Right atrium auricular region (tissue), 2 donors: Measurements from ENCODE around the gene PKP3. TPM values are rescaled to one million over a fixed set of nuclear protein-coding genes. Genes with fewer than 3 reads are reported as not detected.
"Not testable (repeated sequence)": the region's sequence is repeated elsewhere in the genome, so short reads cannot be mapped to it uniquely, and the experiment has no call there.

Source experiments
- DNase-seq: peaks from one replicate; pipeline ENCODE4 v3.0.0-alpha.2; 2019; ENCODE audit warnings: low spot score
- H3K27ac ChIP-seq, 2 donors: fragments of 200-600 bp; sonication (generic); 1 replicate in 1 of 2; 2 replicates in 1 of 2; pipeline ENCODE4 v1.5.1; 2016 to 2019
- H3K27me3 ChIP-seq, 2 donors: fragments of 200-600 bp; sonication (generic); one replicate each; pipeline versions ENCODE4 v1.5.1 to v1.6.0; 2017 to 2019
- H3K36me3 ChIP-seq: fragments of 200-600 bp; sonication (generic); one replicate; pipeline ENCODE4 v1.5.1; 2016
- H3K4me1 ChIP-seq, 2 donors: fragments of 200-600 bp; sonication (generic); one replicate each; pipeline versions ENCODE4 v1.5.1 to v1.6.0; 2017 to 2019
- H3K4me3 ChIP-seq, 2 donors: fragments of 200-600 bp; sonication (generic); 1 replicate in 1 of 2; 2 replicates in 1 of 2; pipeline ENCODE4 v1.5.1; 2017 to 2019; ENCODE audit warnings: mild to moderate bottlenecking in 1 of 2, moderate library complexity in 1 of 2
- H3K9me3 ChIP-seq, 2 donors: fragments of 200-600 bp; sonication (generic); one replicate each; pipeline ENCODE4 v1.5.1; 2019
- total RNA-seq, 2 donors: library from RNA; depleted of rRNA; stranded (reverse); fragments of >200 nt; gene quantifications; one replicate each; pipeline ENCODE4 v1.1.0, GENCODE V29; 2016
- TF ChIP-seq, protein P1 (sequence below), 2 donors: fragments of 200-600 bp; sonication (generic); IDR thresholded peaks; one replicate each; pipeline ENCODE4 v1.5.1; 2019; ENCODE audit warnings: antibody characterized with exemption in 2 of 2

Gene PKP3
- total RNA-seq, 2 donors from 2014 or later, result 0.43 to 1.0 TPM

DNA sequence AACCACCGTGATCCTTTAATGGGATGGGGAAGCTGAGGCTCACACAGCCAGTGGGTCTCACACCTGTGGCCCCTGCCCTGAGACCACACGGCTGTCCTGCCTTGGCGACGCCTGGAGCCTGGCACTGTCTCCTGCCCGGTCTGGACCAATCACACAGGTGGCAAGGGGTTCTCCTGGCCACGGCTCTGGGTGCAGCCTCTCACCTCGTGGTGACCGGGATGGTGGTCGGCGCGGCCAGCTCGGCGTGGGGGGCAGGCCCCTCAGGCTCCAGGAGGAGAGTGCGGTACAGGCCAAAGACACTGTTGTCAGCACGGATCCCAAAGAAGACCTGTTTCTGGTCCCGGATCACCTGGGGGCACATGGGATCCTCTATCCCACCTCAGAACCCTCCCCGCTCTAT, 39.1 kb downstream of the PKP3 start:
- no peaks in the 10 kb centered on the region for H3K36me3 ChIP-seq
- TF ChIP-seq, protein P1, sequence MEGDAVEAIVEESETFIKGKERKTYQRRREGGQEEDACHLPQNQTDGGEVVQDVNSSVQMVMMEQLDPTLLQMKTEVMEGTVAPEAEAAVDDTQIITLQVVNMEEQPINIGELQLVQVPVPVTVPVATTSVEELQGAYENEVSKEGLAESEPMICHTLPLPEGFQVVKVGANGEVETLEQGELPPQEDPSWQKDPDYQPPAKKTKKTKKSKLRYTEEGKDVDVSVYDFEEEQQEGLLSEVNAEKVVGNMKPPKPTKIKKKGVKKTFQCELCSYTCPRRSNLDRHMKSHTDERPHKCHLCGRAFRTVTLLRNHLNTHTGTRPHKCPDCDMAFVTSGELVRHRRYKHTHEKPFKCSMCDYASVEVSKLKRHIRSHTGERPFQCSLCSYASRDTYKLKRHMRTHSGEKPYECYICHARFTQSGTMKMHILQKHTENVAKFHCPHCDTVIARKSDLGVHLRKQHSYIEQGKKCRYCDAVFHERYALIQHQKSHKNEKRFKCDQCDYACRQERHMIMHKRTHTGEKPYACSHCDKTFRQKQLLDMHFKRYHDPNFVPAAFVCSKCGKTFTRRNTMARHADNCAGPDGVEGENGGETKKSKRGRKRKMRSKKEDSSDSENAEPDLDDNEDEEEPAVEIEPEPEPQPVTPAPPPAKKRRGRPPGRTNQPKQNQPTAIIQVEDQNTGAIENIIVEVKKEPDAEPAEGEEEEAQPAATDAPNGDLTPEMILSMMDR (IDR thresholded peaks at IDR 0.05), result no peak
- H3K4me1 ChIP-seq, result no peaks in the 10 kb centered on the region
- no peaks in the 10 kb centered on the region for H3K27me3 ChIP-seq
- no peak overlapping the region for H3K27ac ChIP-seq
- no peak for DNase-seq
- no peaks in the 10 kb centered on the region for H3K9me3 ChIP-seq
- H3K4me3 ChIP-seq, result no peak overlapping the region

DNA sequence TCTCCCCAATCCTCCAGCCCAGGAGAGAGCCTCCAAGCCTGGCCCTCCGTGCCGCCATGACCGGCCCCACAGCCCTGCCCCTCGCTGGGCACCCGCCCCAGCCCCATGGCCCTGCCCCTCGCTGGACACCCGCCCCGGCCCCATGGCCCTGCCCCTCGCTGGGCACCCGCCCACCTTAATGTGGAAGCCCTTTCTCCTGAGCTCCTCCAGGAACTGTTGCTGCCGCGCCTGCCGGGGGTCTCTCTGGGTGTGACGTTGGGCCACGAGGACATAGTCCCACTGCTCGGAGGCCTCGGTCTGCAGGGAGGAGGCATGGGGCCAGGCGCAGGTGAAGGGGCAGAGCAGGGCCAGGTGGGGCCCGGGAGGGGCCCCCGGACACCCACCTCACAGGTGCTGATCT, 39.6 kb downstream of the PKP3 start:
- Histone ChIP-seq H3K4me1 (no peaks in the 10 kb centered on the region), H3K4me3 (no peak overlapping the region), H3K36me3 (no peaks in the 10 kb centered on the region), H3K9me3 (no peaks in the 10 kb centered on the region), H3K27me3 (no peaks in the 10 kb centered on the region), H3K27ac (no peak overlapping the region)
- TF ChIP-seq, protein P1 (IDR thresholded peaks at IDR 0.05), result no peak
- no peak for DNase-seq

DNA sequence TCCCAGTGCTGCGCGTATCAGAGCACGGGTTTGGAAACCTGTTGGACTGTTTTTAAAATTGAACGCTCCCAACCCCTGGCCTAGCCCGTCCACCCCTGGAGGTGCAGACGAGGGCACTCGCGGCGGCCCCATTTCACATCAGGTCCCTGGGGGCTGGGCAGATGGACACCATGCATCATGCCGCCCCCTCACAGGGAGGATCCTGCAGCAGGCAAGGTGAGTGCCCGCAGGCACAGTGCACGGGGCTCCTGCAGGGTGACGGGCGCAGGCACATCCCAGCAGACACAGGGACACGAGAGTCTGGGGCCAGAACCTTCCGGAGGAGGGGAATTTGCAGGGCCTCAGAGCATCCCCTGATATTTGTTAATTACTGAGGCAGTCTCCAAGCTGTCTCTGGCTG, 40.5 kb downstream of the PKP3 start:
- Histone ChIP-seq H3K9me3 (no peaks in the 10 kb centered on the region), H3K4me3 (no peak overlapping the region), H3K36me3 (no peaks in the 10 kb centered on the region), H3K27ac (no peak overlapping the region), H3K4me1 (no peaks in the 10 kb centered on the region), H3K27me3 (no peaks in the 10 kb centered on the region)
- TF ChIP-seq, protein P1 (IDR thresholded peaks at IDR 0.05), result no peak
- DNase-seq, result no peak

DNA sequence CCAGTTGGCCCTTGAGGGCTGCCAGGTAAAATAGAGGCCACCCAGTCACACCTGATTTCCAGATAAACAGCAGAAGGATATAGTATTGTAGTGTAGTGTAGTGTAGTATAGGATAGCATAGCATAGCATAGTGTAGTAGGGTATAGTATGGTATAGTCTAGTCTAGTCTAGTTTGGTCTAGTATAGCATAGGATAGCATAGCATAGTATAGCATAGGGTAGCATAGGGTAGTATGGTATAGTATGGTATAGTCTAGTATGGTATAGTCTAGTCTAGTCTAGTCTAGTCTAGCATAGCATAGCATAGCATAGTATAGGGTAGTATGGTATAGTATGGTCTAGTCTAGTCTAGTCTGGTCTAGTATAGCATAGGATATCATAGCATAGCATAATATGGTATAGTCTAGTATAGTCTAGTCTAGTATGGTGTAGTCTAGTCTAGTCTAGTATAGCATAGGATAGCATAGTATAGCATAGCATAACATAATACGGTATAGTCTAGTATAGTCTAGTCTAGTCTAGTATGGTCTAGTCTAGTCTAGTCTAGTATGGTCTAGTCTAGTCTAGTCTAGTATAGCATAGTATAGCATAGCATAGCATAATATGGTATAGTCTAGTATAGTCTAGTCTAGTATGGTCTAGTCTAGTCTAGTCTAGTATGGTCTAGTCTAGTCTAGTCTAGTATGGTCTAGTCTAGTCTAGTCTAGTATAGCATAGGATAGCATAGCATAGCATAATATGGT, 41.2 kb downstream of the PKP3 start:
- not testable (repeated sequence) for H3K36me3 ChIP-seq, H3K4me3 ChIP-seq, H3K27ac ChIP-seq, H3K4me1 ChIP-seq, H3K27me3 ChIP-seq, H3K9me3 ChIP-seq, DNase-seq

DNA sequence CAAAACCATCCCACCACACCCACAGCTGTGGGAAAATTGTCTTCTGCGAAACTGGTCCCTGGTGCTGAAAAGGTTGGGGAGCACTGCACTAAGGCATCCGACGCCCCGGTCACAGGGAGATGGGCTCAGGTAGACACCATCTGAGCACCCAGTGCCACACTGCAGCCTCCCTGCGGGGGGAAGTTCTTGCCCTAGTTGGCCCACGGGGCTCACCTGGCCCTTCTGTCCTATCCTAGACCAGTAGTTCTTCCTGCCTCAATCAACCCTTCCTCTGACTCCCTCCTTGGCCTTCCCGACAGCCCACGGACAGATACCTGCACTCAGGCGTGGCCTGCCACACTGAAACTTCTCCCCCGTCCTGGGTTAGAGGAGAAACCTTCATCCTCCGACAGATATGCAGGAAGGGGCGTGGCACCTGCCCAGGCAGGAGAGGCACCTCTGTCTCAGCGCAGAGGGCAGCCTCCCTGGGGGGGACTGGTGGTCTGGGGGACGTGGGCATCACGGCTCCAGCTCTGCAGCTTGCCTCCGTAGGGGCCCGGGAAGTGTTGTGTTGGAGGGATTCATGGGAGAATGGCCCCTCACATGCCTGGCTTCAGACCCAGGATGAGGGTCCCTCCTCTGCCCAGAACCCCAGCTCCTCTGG, 43.3 kb downstream of the PKP3 start:
- DNase-seq, result no peak
- Histone ChIP-seq H3K27ac (no peak overlapping the region), H3K9me3 (no peaks in the 10 kb centered on the region), H3K4me1 (peaks cover 0 to 5% of the 10 kb centered on the region in 2 donors), H3K4me3 (no peak overlapping the region), H3K27me3 (peaks cover 0 to 4% of the 10 kb centered on the region in 2 donors), H3K36me3 (no peaks in the 10 kb centered on the region)
- TF ChIP-seq, protein P1 (IDR thresholded peaks at IDR 0.05), result no peak

DNA sequence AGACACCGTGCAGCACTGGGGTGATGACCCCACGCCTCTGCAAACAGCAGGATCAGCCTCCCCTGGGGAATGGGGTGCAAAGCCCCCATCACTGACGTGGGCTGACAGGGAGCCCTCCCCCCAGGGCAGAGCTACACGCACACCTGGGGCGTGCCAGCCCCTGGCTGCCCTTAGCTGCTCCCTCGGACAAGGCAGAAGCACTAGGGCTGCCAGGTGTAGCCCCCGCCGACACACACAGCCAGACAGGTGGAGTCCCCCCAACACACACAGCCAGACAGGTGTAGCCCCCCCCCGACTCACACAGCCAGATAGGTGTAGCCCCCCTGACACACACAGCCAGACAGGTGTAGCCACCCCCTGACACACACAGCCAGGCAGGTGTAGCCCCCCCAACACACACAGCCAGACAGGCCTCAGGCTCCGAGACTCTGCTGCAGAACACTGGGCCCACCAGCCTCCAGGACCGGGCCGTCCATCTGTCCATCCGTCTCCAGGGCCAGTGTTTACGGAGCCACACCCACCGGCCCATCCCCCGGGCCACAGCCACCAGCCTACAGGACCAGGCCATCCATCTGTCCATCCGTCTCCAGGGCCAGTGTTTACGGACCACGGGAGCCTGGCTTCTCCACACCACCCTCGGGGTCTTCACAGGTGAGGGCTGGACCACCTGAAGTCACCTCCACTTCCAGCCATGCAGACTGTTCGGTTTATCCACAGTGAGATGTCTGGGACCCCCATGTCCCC, 44.3 kb downstream of the PKP3 start:
- peaks cover 0 to 6% of the 10 kb centered on the region in 2 donors for H3K27me3 ChIP-seq
- no peak overlapping the region for H3K4me3 ChIP-seq
- DNase-seq, result no peak
- H3K9me3 ChIP-seq, result no peaks in the 10 kb centered on the region
- no peaks in the 10 kb centered on the region for H3K36me3 ChIP-seq
- peaks cover 0 to 5% of the 10 kb centered on the region in 2 donors for H3K4me1 ChIP-seq
- TF ChIP-seq, protein P1 (IDR thresholded peaks at IDR 0.05), result no peak
- H3K27ac ChIP-seq, result no peak overlapping the region
